Measurements from ENCODE around the gene PDE11A.
"Not testable (repeated sequence)": the region's sequence is repeated elsewhere in the genome, so short reads cannot be mapped to it uniquely, and the experiment has no call there.

PDE11A gene

DNA sequence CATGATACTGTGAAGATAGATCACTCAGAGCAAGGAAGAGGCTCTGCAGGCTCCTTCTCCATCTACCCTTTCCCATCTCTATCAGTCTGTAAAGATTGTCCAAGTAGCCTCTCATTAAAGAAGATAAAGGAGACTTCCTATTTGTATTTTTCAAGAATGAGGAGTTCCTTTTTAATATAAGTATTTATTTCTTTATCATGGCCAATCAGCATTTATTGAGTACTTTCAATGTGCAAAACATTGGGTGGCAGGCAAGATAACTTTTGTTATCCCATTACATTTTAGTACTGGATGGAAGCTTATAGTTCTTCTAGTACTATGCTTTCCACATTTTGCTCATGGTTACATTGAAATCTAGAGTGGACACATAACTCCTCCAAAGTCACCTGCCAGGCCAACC is 3.6 kb upstream of the PDE11A start:
- H3K4me3 ChIP-seq: no peak overlapping the region
- no peak overlapping the region for H3K27ac ChIP-seq

DNA sequence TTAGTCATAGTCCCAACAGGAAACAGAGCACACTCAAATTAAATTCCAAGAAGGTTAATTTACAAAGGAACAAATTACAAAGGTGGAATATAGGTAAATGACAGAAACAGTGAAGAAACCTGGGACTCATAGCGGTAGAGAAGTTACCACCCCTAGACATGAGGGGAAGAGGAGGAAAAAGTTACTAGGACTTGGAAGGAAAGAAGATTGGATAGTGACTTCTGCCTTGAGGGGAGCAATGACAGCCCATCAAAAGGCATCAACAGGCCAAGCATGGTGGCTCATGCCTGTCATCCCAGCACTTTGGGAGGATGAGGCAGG is 2.4 kb upstream of the PDE11A start:
- H3K27ac ChIP-seq: no peak overlapping the region
- H3K4me3 ChIP-seq: no peak overlapping the region

DNA sequence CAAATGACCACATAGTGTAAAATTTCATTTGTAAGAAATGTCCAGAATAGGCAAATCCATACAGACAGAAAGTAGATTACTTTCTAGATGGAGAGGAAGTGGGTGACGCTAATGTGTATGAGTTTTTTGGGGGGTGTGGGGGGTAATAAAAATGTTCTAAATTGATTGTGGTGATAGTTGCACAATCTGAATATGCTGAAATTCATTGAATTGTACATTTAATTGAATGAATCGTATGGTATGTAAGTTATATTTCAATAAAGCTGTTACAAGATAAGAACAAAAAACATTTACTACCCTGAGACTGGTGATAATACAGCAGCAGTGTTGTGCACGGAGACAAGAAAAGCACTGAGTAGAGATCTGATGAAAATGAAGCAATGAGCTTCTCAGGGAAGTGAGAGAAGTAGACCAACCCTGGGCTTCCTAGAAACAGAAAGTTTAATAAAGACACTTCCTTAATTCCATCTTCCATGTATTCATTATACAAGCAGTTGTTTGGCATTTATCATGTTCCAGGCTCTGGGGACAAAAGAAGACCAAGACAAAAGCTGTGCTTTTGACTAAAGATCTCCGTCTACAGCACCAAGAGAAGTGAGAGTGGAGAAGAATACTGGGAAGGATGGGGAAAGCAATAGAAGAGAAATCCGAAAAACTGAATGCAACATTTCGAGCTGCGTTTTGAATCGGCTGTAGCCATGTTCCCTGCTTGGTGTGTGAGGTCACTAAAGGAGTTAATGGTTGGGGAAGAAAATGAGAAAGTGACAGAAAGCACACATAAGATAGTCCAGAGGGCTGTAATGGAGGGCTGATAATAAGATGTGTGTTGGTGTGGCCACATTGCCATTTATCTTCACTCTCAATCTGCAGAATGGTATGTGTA is 1.8 kb upstream of the PDE11A start:
- Histone ChIP-seq H3K4me3 (no peak overlapping the region), H3K27ac (no peak overlapping the region)

DNA sequence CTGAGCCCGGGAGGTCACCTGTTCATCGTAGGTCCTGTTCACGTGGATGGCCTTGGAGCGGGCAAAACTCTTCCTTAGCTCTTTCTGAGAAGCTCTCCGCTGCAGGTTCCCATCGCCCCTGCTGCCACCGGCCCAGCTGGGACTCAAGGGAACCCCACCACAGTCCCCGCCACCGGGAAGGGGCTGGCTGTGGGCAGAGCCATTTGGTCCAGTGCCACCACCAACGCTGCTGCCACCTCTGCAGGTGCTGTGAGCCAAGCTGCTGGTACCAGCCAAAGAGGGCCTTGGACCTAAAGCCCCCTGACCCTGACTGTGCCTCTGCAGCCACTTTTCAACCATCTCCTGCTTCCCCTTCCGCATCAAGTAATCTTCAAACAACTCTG is 586 bp downstream of the PDE11A start:
- Histone ChIP-seq H3K27ac (no peak overlapping the region), H3K4me3 (no peak overlapping the region)

DNA sequence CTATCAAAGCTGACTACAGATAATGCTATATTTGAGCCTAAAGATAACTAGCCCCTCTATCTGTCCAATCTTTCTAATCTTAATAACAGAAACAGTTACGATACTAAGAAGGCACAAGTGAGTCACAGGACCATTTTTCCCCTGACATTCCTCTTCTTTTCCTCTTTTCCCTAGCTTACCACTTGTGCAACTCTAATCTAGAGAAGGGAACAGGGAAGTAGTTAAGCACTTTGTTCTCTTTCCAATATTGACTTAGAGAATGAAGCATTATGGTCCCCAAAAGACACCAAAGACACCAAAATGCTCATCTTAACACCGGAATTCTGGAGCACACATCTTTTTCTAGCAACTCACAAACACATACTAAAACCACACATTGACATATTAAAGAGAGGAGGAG is 1.8 kb downstream of the PDE11A start:
- H3K27ac ChIP-seq: no peak overlapping the region
- no peak overlapping the region for H3K4me3 ChIP-seq

DNA sequence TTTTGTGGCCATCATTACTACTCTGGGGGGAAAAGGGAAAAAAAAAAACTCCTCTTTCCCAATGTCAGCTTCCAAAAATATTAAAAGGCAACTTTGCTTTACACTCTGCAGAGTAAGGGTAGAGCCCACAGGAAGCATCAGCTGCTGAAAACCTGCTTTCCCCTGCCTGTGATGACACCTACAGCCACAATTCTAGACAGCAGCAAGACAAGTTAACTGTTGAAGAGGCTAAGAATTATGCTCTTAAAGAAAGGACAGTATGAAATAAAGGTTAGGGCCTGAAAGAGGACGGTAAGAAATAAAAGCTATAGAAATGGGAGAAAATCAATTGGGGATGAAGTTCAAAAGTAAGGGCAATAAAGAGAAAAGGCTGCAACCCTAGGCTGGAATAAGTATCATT is 3.0 kb downstream of the PDE11A start:
- Histone ChIP-seq H3K27ac (no peak overlapping the region), H3K4me3 (no peak overlapping the region)

DNA sequence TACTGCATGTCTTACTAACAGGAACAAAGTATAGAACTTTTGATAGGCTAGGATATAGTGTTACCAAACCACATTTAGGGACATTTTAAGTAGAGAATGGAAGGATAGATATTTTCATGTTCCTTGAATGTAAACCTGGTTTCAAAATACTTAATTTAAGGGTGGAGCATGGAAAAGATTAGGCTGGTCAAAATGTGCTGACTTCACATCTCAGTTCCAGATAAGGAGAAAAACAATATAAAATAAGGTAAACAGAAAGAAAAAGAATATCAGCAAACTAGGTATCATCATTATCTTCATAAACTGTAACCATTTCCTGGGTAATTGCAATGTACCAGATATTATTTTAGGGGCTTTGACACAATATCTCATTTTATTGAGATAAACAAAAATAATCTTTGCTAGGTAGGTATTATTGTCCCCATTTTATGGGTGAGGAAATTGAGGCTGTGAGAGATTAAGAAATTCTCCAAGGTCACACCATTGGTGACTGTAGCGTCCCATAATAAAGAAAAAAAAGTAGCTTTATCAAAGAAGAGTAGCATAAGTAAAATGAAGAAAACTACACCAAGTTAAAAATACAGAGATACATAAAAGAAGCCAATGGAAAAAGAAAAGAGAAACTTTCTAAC is 3.6 kb downstream of the PDE11A start:
- Histone ChIP-seq H3K4me3 (no peak overlapping the region), H3K27ac (no peak overlapping the region)

DNA sequence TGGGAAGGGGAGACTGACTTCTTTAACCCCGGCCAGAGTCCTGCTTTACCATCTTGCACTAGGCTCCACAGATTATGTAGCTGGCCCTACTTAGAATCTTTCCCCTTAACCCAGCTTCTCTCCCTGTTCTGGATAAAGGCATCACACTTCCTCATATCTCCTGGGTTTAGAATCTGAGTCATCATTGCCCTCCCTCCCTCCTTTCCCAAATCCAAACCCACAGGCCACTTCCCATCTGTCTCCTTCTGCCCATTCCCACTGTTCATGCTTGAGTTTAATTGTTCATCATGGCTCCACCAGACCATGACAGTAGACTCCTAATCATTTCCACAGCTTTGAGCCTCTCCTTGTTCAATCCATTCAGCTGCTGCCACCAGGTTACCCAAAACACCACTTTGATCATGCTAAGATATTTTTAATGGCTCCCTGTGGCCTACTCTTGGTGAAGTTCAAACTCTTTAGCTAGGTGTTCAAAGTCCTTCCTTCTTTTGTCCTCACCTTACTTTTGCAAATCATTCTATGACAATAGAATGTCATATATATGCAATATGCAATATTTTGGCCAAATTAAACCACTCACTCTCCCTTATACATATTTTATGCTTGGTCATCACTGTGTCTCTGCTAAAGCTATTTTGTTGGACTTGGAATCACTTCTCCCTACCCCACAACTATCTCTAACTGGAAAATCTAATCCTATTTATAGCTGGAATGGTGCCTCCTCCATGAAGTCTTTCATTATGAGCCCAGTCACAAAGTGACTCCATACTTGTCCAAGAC is 5.5 kb downstream of the PDE11A start:
- H3K4me3 ChIP-seq: no peak overlapping the region

DNA sequence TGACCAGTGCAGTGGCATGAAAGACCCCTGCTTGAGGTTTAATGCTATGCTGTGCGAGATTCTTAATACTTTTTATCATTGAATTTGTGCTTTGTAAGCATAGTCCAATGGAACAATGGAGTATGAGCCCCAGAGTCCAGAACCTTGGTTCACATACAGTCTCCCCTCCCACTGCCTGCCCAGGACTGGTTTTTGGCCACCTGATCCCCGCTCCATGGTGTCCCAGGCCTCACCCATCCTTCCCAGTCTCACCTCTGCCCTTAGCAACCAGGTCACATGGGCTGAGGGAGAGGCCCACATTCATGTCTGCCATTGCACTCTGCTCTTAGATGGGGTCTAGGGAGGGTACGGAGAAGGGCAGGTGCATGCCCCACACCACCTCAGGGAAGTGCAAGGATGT is 6.3 kb downstream of the PDE11A start:
- H3K27ac ChIP-seq: no peak overlapping the region

More for the DNA sequence above, 5.5 kb downstream of the PDE11A start:
- H3K27ac ChIP-seq: no peak overlapping the region

DNA sequence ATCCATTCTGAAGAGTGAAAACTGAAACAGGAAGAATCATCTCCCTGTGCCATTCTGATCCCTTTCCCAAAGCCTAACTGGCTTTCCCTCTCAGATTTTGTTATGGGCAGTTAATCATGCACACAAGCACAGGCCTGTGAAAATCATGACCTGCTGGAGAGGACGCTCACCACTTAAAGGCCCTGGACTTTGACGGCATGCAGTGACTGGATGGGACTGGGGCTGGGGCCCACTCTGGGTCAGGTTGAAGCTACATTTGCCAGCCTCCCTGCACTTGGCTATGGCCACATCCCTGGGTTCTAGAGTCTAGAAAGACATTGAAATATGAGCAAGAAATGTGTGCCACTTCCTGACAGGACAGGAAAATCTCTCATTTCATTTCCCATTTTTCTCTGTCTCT is 12.9 kb downstream of the PDE11A start:
- no peak overlapping the region for H3K27ac ChIP-seq
- no peak overlapping the region for H3K4me3 ChIP-seq

More for the DNA sequence above, 6.3 kb downstream of the PDE11A start:
- no peak overlapping the region for H3K4me3 ChIP-seq

DNA sequence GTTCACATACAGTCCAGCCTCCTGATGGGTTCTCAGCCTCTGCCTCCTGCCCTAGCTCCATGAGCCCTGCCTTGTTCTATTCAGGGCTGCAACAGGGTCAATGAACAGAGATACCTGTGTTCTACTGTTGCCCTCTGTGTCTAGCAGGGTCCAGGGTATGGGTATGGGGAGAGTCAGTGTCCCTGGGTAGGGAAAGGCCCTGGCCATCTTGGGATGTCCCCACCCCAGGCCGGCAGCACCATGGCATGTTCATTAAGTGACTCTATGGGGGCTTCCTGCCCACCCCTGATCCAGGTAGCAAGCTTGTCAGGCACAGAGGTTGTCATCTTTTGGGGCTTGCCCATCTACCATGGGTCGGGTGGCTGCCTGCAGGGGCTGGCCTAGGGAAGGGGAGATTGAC is 13.5 kb downstream of the PDE11A start:
- no peak overlapping the region for H3K4me3 ChIP-seq
- no peak overlapping the region for H3K27ac ChIP-seq

DNA sequence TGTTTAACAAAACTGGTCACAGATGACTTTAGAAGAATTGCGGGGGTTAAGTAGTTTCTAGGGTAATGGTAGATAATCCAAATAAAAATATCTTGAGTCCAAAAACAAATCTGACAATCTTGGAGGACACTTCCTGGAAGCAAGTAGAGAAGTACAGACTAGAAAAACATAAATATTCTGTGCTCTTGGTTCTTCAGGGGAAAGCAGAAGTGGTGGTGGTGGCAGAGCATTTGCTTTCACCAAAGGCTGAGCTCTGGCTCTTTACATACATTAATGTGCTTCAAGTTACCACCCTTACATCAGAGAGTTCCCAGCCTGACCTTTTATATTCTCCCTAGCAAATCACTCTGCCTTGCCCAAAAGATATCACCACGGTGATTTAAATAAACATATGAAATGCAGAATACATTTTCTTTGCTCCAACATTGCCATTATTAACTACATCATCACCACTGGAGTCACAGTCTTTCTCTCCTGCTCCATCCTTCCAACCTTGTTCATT is 15.3 kb downstream of the PDE11A start:
- no peak overlapping the region for H3K27ac ChIP-seq
- no peak overlapping the region for H3K4me3 ChIP-seq

DNA sequence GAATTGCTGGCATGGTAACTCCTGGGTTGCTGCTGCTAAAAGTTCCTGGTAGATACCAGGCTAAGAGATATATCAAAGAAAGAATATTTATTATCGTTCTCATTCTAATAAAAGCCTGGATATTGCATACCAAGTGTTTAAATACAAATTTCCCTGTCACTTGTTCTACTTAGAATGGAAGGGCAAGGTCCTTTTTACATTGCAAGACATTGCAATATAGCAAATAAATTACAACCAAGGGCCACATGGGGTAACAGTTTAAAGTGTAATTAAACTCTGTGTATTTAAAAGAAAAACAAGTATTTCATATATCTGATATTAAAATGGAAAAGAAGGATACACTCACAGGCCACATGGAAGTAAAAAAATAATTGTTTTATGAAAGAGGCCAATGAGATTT is 16.2 kb downstream of the PDE11A start:
- Histone ChIP-seq H3K27ac (no peak overlapping the region), H3K4me3 (no peak overlapping the region)

DNA sequence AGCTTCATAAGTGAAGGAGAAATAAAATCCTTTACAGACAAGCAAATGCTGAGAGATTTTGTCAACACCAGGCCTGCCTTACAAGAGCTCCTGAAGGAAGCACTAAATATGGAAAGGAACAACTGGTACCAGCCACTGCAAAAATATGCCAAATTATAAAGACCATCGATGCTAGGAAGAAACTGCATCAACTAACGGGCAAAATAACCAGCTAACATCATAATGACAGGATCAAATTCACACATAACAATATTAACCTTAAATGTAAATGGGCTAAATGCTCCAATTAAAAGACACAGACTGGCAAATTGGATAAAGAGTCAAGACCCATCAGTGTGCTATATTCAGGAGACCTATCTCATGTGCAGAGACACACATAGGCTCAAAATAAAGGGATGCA is 21.3 kb downstream of the PDE11A start:
- H3K4me3 ChIP-seq, H3K27ac ChIP-seq: not testable (repeated sequence)

DNA sequence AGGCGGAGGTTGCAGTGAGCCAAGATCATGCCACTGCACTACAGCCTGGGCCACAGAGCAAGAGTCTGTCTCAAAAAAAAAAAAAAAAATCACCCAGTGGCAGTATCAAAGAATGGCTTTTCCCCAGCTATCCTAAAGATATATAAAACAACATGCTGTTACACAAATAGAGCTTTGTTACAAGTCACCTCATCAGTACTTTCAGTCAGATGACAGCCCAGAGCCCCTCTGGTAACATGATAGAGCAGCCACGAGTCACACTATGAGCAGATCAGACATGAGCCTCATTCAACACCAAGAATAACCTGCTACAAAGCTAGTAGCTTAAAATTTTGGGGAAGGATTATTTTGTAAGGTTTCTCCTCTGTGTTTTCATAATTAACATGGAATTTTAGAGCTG is 25.2 kb downstream of the PDE11A start:
- H3K27ac ChIP-seq: no peak overlapping the region
- no peak overlapping the region for H3K4me3 ChIP-seq

DNA sequence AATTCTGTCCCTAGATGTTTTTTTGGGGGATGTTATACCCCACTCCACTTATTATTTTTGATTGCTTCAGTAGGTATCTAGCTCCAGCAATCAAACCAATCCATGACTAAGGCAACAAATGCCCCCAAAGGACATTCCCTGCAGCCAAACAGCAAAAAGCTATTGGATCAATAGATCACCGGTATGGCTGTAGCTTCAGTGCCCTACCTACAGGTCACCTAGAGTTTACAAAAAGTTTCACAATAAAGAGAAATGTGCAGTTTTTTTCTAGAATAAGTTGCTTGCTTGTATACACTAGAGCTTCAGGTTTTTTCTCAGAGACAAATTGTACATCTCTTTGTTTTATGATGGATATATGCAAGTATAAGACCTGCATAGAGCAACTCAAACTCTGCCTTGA is 27.7 kb downstream of the PDE11A start:
- no peak overlapping the region for H3K27ac ChIP-seq
- H3K4me3 ChIP-seq: no peak overlapping the region

DNA sequence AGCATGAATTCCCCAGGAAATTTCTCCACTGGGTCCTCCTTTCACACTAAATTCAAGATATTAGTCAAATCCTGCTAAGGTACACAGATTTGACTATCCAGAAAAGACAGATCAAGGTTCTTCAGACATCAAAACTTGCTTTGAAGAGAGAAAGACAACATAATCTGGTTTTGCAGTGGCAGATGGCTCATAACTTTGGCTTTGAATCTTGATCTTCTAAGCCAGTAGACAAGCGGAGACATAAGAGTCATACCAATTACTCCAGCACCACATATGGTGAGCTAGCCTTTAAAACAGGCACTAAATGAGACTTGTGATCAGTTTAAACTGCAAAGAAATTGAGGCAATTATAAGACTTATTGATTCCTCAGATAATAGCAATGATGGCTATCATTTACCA is 29.3 kb downstream of the PDE11A start:
- Histone ChIP-seq H3K4me3 (no peak overlapping the region), H3K27ac (no peak overlapping the region)

DNA sequence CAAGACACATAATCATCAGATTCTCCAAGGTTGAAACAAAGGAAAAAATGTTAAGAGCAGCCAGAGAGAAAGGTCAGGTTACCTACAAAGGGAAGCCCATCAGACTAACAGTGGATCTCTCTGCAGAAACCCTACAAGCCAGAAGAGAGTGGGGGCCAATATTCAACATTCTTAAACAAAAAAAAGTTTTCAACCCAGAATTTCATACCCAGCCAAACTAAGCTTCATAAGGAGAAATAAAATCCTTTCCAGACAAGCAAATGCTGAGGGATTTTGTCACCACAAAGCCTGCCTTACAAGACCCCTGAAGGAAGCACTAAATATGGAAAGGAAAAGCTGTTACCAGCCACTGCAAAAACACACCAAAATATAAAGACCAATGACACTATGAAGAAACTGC is 39.0 kb downstream of the PDE11A start:
- not testable (repeated sequence) for H3K4me3 ChIP-seq, H3K27ac ChIP-seq

DNA sequence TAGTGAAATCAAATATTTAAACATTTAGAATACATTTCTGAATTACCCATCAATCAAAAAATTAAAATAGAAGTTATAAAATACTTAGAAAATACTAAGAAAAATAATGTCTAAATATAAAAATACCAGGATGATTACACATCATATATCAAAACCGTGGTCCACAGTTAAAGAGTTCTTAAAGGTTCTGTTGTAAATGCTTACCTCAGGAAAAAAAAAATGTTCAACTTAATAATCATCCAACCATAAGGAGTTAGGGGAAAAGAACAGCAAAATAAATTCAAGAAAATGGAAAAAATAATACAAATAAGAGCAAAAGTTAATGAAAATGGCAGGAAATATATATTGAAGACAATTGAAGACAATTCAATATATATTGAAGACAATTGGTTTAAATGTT is 43.2 kb downstream of the PDE11A start:
- Histone ChIP-seq H3K27ac (no peak overlapping the region), H3K4me3 (no peak overlapping the region)

DNA sequence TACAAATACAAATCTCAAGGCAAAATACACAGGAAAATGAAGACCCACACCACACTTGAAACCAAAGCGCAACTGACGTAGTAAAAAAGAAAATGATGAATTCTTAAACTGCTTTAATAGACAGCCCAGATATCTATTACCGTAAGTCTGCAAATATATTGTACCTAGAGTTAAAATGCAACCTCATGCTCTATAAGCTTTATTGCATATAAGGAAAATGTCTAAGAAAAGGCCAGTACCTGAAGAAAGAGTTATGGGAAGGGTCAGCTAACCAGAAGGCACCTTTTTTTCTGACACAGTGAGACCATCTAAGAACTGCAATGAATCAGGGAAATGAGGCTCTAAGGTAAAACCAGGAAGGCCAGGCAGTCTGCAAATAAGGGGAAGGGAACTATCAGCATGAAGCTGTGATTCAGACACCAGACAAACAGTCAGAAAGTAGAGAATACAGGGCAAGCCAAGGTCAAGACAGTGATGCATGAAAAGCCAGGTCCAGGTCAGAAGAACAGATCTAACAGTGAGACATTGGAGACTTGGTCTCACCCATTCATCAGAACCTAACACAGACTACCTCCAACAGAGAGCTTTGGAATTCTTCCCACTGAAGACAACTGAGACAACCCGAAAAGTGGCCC is 46.9 kb downstream of the PDE11A start:
- H3K27ac ChIP-seq: no peak overlapping the region
- no peak overlapping the region for H3K4me3 ChIP-seq

Data from skin epidermis (tissue), 12 donors.